GM12891 (cell line): Measurements from ENCODE around the gene PROB1.
"Not testable (repeated sequence)": the region's sequence is repeated elsewhere in the genome, so short reads cannot be mapped to it uniquely, and the experiment has no call there.

Source experiments
- DNase-seq: peaks from one replicate; pipeline ENCODE4 v3.0.0; 2011; ENCODE audit warnings: low spot score; ENCODE audit not compliant: insufficient read length
- FAIRE-seq: peaks from 2 replicates; lab custom pipeline; 2011; peaks lifted over from hg19 to GRCh38; lab: Jason Lieb, UNC
- PAX5 ChIP-seq: IDR thresholded peaks from 2 replicates; pipeline ENCODE4 v1.6.1; 2011; ENCODE audit warnings: low read length, moderate library complexity, mild to moderate bottlenecking; ENCODE audit not compliant: insufficient read depth, severe bottlenecking
- POLR2A ChIP-seq: IDR thresholded peaks from 2 replicates; pipeline ENCODE4 v1.6.1; 2011; ENCODE audit warnings: low read depth, low read length, control low read depth
- POLR2AphosphoS5 ChIP-seq: IDR thresholded peaks from 2 replicates; pipeline ENCODE4 v1.6.1; 2011; ENCODE audit warnings: low read depth, low read length, control low read depth
- POU2F2 ChIP-seq: IDR thresholded peaks from 2 replicates; pipeline ENCODE4 v1.6.1; 2011; ENCODE audit warnings: low read depth, mild to moderate bottlenecking, control low read depth, low read length, moderate library complexity
- SPI1 ChIP-seq: IDR thresholded peaks from 2 replicates; pipeline ENCODE4 v1.6.1; 2011; ENCODE audit warnings: low read depth, low read length, control low read depth
- TAF1 ChIP-seq: IDR thresholded peaks from 2 replicates; pipeline ENCODE4 v1.6.1; 2011; ENCODE audit warnings: low read depth, low read length, control low read depth

PROB1 gene

DNA sequence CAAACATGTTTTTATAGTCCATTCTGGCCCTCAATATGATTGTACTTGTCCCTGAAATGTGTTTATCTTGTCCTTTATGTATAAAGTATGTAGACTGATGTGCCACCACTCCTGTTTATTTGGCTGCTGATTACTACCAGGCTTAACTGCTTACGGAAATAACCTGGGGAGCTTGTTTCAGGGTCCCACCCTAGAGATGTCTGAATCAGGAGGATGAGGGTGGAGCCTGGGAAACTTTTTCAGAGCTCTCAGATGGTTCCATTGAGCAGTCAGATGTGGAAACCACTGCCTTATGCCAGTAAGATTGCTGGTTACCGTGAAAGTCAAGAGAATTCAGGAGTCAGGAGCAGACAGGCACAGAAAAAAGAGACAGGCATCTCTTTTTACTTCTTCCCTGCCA, 31.0 kb downstream of the PROB1 start:
- DNase-seq, result no peak
- TF ChIP-seq POU2F2, result no peak
- TF ChIP-seq TAF1, result no peak
- no peak for TF ChIP-seq POLR2A
- no peak for TF ChIP-seq POLR2AphosphoS5
- TF ChIP-seq SPI1, result no peak
- no peak for TF ChIP-seq PAX5
- FAIRE-seq, result no peak

DNA sequence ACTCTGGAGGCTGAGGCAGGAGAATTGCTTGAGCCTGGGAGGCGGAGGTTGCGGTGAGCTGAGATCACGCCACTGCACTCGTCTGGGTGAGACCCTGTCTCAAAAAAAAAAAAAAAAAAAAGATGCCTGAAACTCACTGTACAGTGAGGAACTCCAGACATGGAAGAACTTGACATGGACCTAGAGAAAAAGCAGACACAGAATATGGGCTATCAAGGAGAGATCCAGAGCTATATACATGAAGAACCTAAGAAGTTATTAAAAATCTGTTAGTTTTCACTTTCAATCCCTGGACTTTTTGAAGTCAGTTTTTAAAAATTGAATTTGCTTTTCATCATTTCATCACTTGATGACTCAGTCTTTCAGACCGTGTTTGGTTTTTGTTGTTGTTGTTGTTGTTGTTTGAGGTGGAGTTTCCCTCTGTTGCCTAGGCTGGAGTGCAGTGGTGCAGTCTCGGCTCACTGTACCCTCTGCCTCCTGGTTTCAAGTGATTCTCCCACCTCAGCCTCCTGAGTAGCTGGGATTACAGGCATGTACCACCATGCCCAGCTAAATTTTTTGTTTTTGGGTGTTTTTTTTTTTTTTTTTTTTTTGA, 33.0 kb downstream of the PROB1 start:
- DNase-seq (no peak), FAIRE-seq (no peak)
- TF ChIP-seq SPI1 (no peak), POLR2A (no peak), PAX5 (no peak)

DNA sequence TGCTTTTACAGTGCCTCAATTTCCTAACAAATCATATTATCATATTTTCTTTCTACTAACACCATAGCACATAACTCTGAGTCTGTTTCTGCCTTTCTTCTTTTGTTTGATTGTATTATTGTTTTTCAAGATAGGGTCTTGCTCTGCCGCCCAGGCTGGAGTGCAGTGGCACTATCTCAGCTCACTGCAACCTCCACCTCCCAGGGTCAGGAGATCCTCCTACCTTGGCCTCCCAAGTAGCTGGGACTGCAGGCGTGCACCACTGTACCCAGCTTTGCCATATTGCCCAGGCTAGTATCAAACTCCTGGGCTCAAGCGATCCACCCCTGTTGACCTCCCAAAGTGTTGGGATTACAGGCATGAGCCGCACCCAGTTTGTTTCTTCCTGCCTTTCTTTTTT, 34.5 kb downstream of the PROB1 start:
- TF ChIP-seq TAF1 (no peak), PAX5 (no peak), POLR2AphosphoS5 (no peak), SPI1 (no peak), POLR2A (no peak), POU2F2 (no peak)
- FAIRE-seq, result no peak

DNA sequence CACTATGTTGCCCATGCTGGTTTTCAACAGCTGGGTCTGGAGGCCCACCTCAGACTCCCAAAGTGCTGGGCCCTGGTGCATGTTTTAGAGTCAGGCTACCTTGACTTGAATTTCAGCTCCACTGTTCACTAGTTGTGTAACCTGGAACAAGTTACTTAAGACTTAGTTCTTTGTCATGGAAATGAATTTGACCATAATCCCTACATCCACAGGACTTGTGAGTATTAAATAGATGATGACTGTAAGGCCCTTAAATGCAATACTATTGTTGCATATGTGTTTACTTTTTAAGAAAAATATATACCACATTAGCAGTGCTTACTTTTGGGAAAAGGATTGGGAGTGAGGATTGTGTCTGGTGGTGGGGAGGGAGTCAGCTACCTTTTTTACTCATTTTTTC, 36.8 kb downstream of the PROB1 start:
- FAIRE-seq, result no peak
- DNase-seq, result no peak
- no peak for TF ChIP-seq POU2F2
- no peak for TF ChIP-seq POLR2AphosphoS5
- no peak for TF ChIP-seq PAX5
- no peak for TF ChIP-seq TAF1
- TF ChIP-seq POLR2A, result no peak
- TF ChIP-seq SPI1, result no peak

More for the DNA sequence above, 34.5 kb downstream of the PROB1 start:
- no peak for DNase-seq

DNA sequence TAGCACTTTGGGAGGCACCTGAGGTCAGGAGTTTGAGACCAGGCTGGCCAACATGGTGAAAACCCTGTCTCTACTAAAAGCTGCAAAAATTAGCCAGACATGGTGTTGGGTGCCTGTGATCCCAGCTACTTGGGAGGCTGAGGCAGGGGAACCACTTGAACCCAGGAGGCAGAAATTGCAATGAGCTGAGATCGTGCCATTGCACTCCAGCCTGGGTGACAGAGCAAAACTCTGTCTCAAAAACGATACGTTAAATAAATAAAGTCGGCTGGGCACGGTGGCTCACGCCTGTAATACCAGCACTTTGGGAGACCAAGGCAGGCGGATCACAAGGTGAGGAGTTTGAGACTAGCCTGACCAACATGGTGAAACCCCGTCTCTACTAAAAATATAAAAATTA, 39.0 kb downstream of the PROB1 start:
- DNase-seq, FAIRE-seq: not testable (repeated sequence)

DNA sequence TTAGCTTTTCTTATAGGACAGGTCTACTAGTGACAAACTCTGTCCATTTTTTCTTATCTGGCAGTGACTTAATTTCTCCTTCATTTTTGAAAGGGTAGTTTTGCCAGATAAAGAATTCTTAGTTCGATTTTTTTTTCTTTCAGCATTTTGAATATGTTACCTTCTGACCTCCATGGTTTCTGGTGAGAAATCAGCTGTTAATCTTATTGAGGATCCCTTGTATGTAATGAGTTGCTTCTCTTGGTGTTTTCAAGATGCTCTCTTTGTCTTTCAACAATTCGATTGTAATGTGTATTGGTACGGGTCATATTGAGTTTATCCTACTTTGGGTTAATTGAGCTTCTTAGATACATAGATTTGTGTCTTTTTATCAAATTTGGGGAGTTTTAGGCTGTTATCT, 40.7 kb downstream of the PROB1 start:
- DNase-seq (no peak), FAIRE-seq (no peak)

DNA sequence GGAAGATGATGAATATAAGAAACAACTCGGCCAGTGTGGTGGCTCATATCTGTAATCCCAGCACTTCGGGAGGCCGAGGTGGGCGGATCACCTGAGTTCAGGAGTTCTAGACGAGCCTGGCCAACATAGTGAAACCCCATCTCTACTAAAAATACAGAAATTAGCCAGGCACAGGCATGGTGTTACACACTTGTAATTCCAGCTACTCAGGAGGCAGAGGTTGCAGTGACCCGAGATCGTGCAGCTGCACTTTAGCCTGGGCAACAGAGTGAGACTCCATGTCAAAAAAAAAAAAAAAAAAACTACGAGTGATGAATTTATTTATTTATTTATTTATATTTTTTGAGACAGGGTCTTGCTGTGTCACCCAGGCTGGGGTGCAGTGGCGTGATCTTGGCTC, 47.0 kb downstream of the PROB1 start:
- not testable (repeated sequence) for FAIRE-seq, DNase-seq

More for the DNA sequence above, 40.7 kb downstream of the PROB1 start:
- no peak for TF ChIP-seq POLR2A
- no peak for TF ChIP-seq SPI1
- no peak for TF ChIP-seq POU2F2
- no peak for TF ChIP-seq PAX5
- no peak for TF ChIP-seq TAF1
- no peak for TF ChIP-seq POLR2AphosphoS5

DNA sequence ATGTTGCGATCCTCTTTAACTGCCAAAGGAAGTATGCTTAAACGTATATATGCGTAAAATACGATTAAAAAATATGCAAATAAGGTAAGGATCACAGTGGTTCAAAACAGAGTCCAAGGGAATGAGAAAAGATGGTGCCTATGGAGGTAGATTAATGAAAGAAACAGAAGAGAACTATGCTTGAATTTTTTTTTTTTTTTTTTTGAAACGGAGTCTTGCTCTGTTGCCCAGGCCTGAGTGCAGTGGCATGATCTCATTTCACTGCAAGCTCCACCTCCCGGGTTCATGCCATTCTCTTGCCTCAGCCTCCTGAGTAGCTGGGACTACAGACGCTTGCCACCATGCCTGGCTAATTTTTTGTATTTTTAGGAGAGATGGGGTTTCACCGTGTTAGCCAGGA, 49.5 kb downstream of the PROB1 start:
- DNase-seq, FAIRE-seq: not testable (repeated sequence)

DNA sequence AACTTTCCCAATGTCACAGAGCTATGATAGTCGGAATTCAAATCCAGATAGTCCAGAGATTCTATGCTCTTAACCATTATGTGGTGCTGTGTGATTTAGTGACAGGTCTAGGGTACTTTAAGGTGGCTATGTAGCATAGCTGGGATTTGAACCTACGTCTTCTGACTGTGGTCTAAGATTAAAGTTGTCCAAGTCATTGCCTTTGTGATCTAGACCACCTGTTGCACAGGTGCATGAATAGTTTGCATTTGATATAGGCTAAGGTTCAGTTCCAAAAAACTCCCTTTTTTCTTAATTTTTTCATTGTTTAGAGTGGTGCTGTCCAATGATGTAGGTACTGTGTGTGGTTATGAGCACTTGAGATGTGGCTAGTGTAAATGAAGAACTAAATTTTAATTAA, 50.7 kb downstream of the PROB1 start:
- TF ChIP-seq POLR2A (no peak), PAX5 (no peak), POU2F2 (no peak), POLR2AphosphoS5 (no peak), TAF1 (no peak), SPI1 (no peak)
- DNase-seq (no peak), FAIRE-seq (no peak)

DNA sequence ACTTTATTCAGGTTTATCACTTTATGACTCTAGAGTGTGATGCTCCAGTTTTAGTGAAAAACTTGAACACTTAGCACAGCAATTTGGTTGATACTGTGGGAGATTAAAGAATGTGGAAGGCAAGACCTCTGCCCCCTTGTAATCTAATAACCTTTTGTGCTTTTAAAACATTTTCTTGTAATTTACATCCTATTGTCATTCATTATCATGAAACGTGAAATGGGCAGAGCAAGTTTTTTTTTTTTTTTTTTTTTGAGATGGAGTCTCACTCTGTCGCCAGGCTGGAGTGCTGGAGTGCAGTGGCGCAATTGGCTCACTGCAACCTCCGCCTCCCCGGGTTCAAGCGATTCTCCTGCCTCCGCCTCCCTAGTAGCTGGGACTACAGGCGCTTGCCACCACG, 51.4 kb downstream of the PROB1 start:
- FAIRE-seq (no peak), DNase-seq (no peak)
- no peak for TF ChIP-seq PAX5
- no peak for TF ChIP-seq POLR2A
- no peak for TF ChIP-seq POLR2AphosphoS5
- TF ChIP-seq POU2F2, result no peak
- no peak for TF ChIP-seq TAF1
- no peak for TF ChIP-seq SPI1

DNA sequence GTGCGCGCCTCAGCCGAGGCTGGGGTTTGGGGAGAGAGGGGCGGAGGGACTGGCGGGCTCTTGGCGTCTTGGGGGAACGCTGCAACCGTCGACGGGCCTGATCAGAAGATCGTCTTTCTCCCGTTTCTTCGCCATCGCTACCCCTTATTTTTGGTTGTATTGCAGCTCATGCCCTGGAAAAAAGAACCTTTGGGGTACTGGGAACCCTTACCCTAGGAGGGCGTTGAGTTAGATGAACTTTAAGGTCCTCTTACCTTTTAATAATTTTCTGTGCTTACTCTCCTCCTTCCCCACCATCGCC, 52.5 kb downstream of the PROB1 start:
- DNase-seq (peak; percentile 66), FAIRE-seq (no peak)
- TF ChIP-seq TAF1 (no peak), SPI1 (no peak), POU2F2 (no peak), POLR2A (no peak), PAX5 (no peak), POLR2AphosphoS5 (no peak)
